A549 (cell line): ENCODE results near the gene LCN1. TPM values are rescaled to one million over a fixed set of nuclear protein-coding genes. Genes with fewer than 3 reads are reported as not detected.

Source experiments
- ATAC-seq, 2 experiments: fragments of 200-7000 bp in 1 of 2; fragments of >200 bp in 1 of 2; cut with Nextera tagmentation in 1 of 2; cut with Tn5 transposase in 1 of 2; 3 replicates each; pipeline versions ENCODE4 v1.8.0 to v1.9.1; 2018 to 2020; ENCODE audit warnings: mild to moderate bottlenecking in 1 of 2, moderate library complexity in 1 of 2
- CTCF ChIA-PET: fragments of 300-600 bp; sonication (Branson Sonifier 250); formaldehyde crosslinking; extraction: SDS; loops from one replicate; lab custom pipeline; 2021; ENCODE audit warnings: antibody characterized with exemption, inconsistent platforms; lab: Yijun Ruan, JAX
- POLR2A ChIA-PET: fragments of 350-600 bp; formaldehyde crosslinking; extraction: SDS; loops from one replicate; lab custom pipeline; 2021; ENCODE audit warnings: antibody characterized with exemption, inconsistent platforms; lab: Yijun Ruan, JAX
- DNase-seq, 2 experiments: peaks; one replicate each; pipeline versions ENCODE4 v3.0.0 to v3.0.0-alpha.2; 2011 to 2016; ENCODE audit warnings: low read depth in 1 of 2, low spot score in 1 of 2
- FAIRE-seq: peaks from 2 replicates; lab custom pipeline; 2011; peaks lifted over from hg19 to GRCh38; lab: Jason Lieb, UNC
- H3K27ac ChIP-seq, 2 experiments: fragments of >200 bp; sonication (Bioruptor Twin); formaldehyde crosslinking; 3 replicates each; pipeline ENCODE4 v1.5.1; 2016 to 2017
- H3K4me1 ChIP-seq: fragments of >200 bp; sonication (Bioruptor Twin); formaldehyde crosslinking; 3 replicates; pipeline ENCODE4 v1.6.1; 2016
- H3K4me2 ChIP-seq: fragments of >200 bp; sonication (Bioruptor Twin); formaldehyde crosslinking; 3 replicates; pipeline ENCODE4 v1.6.1; 2016
- H3K4me3 ChIP-seq: fragments of >200 bp; sonication (Bioruptor Twin); formaldehyde crosslinking; 3 replicates; pipeline ENCODE4 v1.5.1; 2016
- H3K9me3 ChIP-seq: fragments of >200 bp; sonication (Bioruptor Twin); formaldehyde crosslinking; 3 replicates; pipeline ENCODE4 v1.6.1; 2016
- ATOH8 ChIP-seq: fragments of 250-450 bp; sonication (Bioruptor Pico); IDR thresholded peaks from 2 replicates; pipeline ENCODE4 v1.5.0; 2020; ENCODE audit warnings: low read depth, mild to moderate bottlenecking, moderate library complexity
- CBX8 ChIP-seq: fragments of 200-600 bp; sonication (generic); IDR thresholded peaks from 2 replicates; pipeline ENCODE4 v1.6.1; 2016
- CHD2 ChIP-seq: fragments of 150-350 bp; IDR thresholded peaks from 2 replicates; pipeline ENCODE4 v1.6.1; 2014; ENCODE audit warnings: low read length; ENCODE audit not compliant: partially characterized antibody
- CHD4 ChIP-seq: fragments of 200-600 bp; sonication (generic); IDR thresholded peaks from 2 replicates; pipeline ENCODE4 v1.6.1; 2016; ENCODE audit warnings: antibody characterized with exemption, mild to moderate bottlenecking, borderline replicate concordance
- CTCF ChIP-seq: fragments of >200 bp; sonication (Bioruptor Twin); formaldehyde crosslinking; IDR thresholded peaks from 3 replicates; pipeline ENCODE4 v1.5.1; 2016
- EHF ChIP-seq: fragments of 250-450 bp; sonication (Bioruptor Pico); IDR thresholded peaks from 2 replicates; pipeline ENCODE4 v1.5.0; 2020; ENCODE audit warnings: mild to moderate bottlenecking
- FOSB ChIP-seq: fragments of 250-450 bp; sonication (Bioruptor Pico); IDR thresholded peaks from 2 replicates; pipeline ENCODE4 v1.5.0; 2020; ENCODE audit warnings: mild to moderate bottlenecking, moderate library complexity
- GATA3 ChIP-seq: IDR thresholded peaks from 2 replicates; pipeline ENCODE4 v1.6.1; 2012; ENCODE audit warnings: borderline replicate concordance
- JUNB ChIP-seq: fragments of >200 bp; sonication (Bioruptor Twin); formaldehyde crosslinking; IDR thresholded peaks from 2 replicates; pipeline ENCODE4 v1.6.1; 2016
- KDM1A ChIP-seq: fragments of 200-600 bp; sonication (generic); IDR thresholded peaks from 2 replicates; pipeline ENCODE4 v1.6.1; 2016; ENCODE audit warnings: low read depth, mild to moderate bottlenecking
- MYC ChIP-seq: IDR thresholded peaks from 2 replicates; pipeline ENCODE4 v1.6.1; 2012; ENCODE audit warnings: mild to moderate bottlenecking, inconsistent platforms, low read length, improper control_type of control experiment, borderline replicate concordance
- POLR2A ChIP-seq: IDR thresholded peaks from 2 replicates; pipeline ENCODE4 v1.6.1; 2012; ENCODE audit warnings: mild to moderate bottlenecking, low read length
- RAD21 ChIP-seq, 2 experiments: fragments of >200 bp in 1 of 2; sonication (Bioruptor Twin) in 1 of 2; formaldehyde crosslinking in 1 of 2; IDR thresholded peaks in 1 of 2; conservative IDR thresholded peaks in 1 of 2; 2 replicates in 1 of 2; 3 replicates in 1 of 2; pipeline ENCODE4 v1.6.1; 2012 to 2018; ENCODE audit warnings: inconsistent platforms in 1 of 2
- RCOR1 ChIP-seq: fragments of 150-350 bp; IDR thresholded peaks from 2 replicates; pipeline ENCODE4 v1.6.1; 2014; ENCODE audit warnings: antibody characterized with exemption, low read length, low read depth
- RFX5 ChIP-seq: fragments of 450-650 bp; IDR thresholded peaks from 2 replicates; pipeline ENCODE4 v1.7.1; 2014; ENCODE audit warnings: antibody characterized with exemption, mild to moderate bottlenecking, moderate library complexity
- SMC3 ChIP-seq: fragments of >200 bp; sonication (Bioruptor Twin); formaldehyde crosslinking; IDR thresholded peaks from 3 replicates; pipeline ENCODE4 v1.6.1; 2018; ENCODE audit warnings: inconsistent platforms
- TFCP2L1 ChIP-seq: fragments of 250-450 bp; sonication (Bioruptor Pico); IDR thresholded peaks from 2 replicates; pipeline ENCODE4 v1.5.0; 2021; ENCODE audit warnings: mild to moderate bottlenecking
- ZC3H11A ChIP-seq: fragments of 450-650 bp; IDR thresholded peaks from 2 replicates; pipeline ENCODE4 v1.6.1; 2014; ENCODE audit warnings: antibody characterized with exemption, mild to moderate bottlenecking
- ZFP36 ChIP-seq: fragments of 450-650 bp; IDR thresholded peaks from 2 replicates; pipeline ENCODE4 v1.6.1; 2014; ENCODE audit warnings: borderline replicate concordance; ENCODE audit not compliant: partially characterized antibody
- ZNF302 ChIP-seq: fragments of 250-450 bp; sonication (Bioruptor Pico); IDR thresholded peaks from 2 replicates; pipeline ENCODE4 v1.9.0; 2021; ENCODE audit warnings: inconsistent platforms, mild to moderate bottlenecking, moderate library complexity
- WGBS: methylation state at CpG from one replicate; pipeline ENCODE4 v1.1.6; 2017; ENCODE audit errors: missing lambda C conversion rate; 5-methylcytosine and 5-hydroxymethylcytosine counted together
- polyA minus RNA-seq: library from RNA; depleted of rRNA, polyadenylated mRNA; stranded (reverse); fragments of >200 nt; gene quantifications from 2 replicates; pipeline ENCODE4 v1.2.3, GENCODE V29; 2011; rRNA and poly(A)+ RNA removed
- polyA plus RNA-seq, 4 experiments: library from polyadenylated mRNA; depleted of rRNA in 3 of 4; stranded (reverse); fragments of >200 nt; fragmentation: RNase III in 1 of 4; extraction: RNeasy Plus Mini Kit Qiagen cat#74134 plus additional on column Dnase treatment in 1 of 4; gene quantifications; 2 replicates in 3 of 4; 3 replicates in 1 of 4; pipeline ENCODE4 v1.2.3, GENCODE V29; 2011 to 2017

Gene LCN1
- polyA plus RNA-seq (2011; rRNA removed), result not detected in 2 replicates
- not detected in 2 replicates for polyA plus RNA-seq (2012; cell fraction: cytosol; rRNA removed)
- not detected in 2 replicates for polyA plus RNA-seq (2012; cell fraction: nucleus; rRNA removed)
- not detected in 3 replicates for polyA plus RNA-seq (2017; fragmentation: RNase III; extraction: RNeasy Plus Mini Kit Qiagen cat#74134 plus additional on column Dnase treatment)
- not detected in 2 replicates for polyA minus RNA-seq

GRCh38 chr9:135520916-135521607 lies at the start of gene LCN1:
LCN1 (plus strand) TSS chr9:135521440; CDS start chr9:135521498, 58 bp downstream.
- 68% methylated on average over 14 of the region's 18 CpGs for whole genome bisulfite sequencing
- FAIRE-seq, result no peak
- ATAC-seq, result no peak

GRCh38 chr9:135471791-135472640 lies 49.2 kb upstream of the LCN1 start:
- no peak overlapping the region for H3K4me3 ChIP-seq
- ChIA-PET CTCF (interaction anchor here (0.7 to 3.2 kb wide), 5 partner anchors 12 to 386 kb away, joined by 3 to 14 read pairs (median 3); no protein-coding TSS in a partner anchor), POLR2A (no interaction called here)
- no peaks in the 10 kb centered on the region for H3K9me3 ChIP-seq
- H3K27ac ChIP-seq, result no peak overlapping the region
- DNase-seq (no peak), FAIRE-seq (no peak)
- no peak overlapping the region for H3K4me2 ChIP-seq
- TF ChIP-seq ZC3H11A, result no peak
- no peak for TF ChIP-seq ZFP36
- TF ChIP-seq EHF (CRISPR knock-in tag), result no peak
- TF ChIP-seq JUNB, result no peak
- no peak for TF ChIP-seq POLR2A
- no peak for TF ChIP-seq RCOR1
- TF ChIP-seq GATA3, result no peak
- TF ChIP-seq CHD4, result no peak
- no peak for TF ChIP-seq RAD21 (conservative IDR thresholded peaks at IDR 0.05 in 1 of 2, IDR thresholded peaks at IDR 0.05 in 1 of 2)
- TF ChIP-seq, all 56 proteins: peak for 0
- ATAC-seq, result no peak
- 85% methylated on average over 23 of the region's 23 CpGs for WGBS
- H3K4me1 ChIP-seq, result no peaks in the 10 kb centered on the region

More at GRCh38 chr9:135520916-135521607, at the start of gene LCN1:
- TF ChIP-seq RFX5 (no peak), SMC3 (no peak), ZNF302 (CRISPR knock-in tag) (no peak), KDM1A (no peak), MYC (no peak), TFCP2L1 (CRISPR knock-in tag) (no peak), ATOH8 (CRISPR knock-in tag) (no peak), CTCF (no peak), RCOR1 (no peak), CHD2 (no peak), FOSB (CRISPR knock-in tag) (no peak), CBX8 (no peak)
- ChIA-PET POLR2A (no interaction called here), CTCF (no interaction called here)
- no peak within 1 kb of the TSS for H3K4me2 ChIP-seq
- H3K27ac ChIP-seq, result no peak within 1 kb of the TSS
- peaks cover 4% of the 10 kb centered on the region; the same call in 1 of the 3 replicates for H3K4me1 ChIP-seq
- H3K9me3 ChIP-seq, result no peaks in the 10 kb centered on the region
- DNase-seq, result no peak
- H3K4me3 ChIP-seq, result no peak within 1 kb of the TSS
